GM21737 (cell line): Measurements from ENCODE around the gene PDZD2.

Experiments
- ATAC-seq: cut with Tn5 transposase; IDR thresholded peaks from one replicate; pipeline ENCODE4 v1.9.1; 2021; ENCODE audit warnings: mild to moderate bottlenecking, moderate library complexity; ENCODE audit not compliant: unreplicated experiment

PDZD2 gene

GRCh38 chr5:31860726-31861433 lies 221.9 kb downstream of the PDZD2 start:
- no peak for ATAC-seq

- ATAC-seq, result no peak
These were observed 222.7 kb downstream of the PDZD2 start for GRCh38 chr5:31861601-31862000.

- no peak for ATAC-seq
These were observed 225.1 kb downstream of the PDZD2 start for GRCh38 chr5:31863991-31864411.

- no peak for ATAC-seq
These were observed 227.2 kb downstream of the PDZD2 start for GRCh38 chr5:31866166-31866565.

GRCh38 chr5:31867219-31867618 lies 228.3 kb downstream of the PDZD2 start:
- no peak for ATAC-seq

GRCh38 chr5:31880449-31880848 lies 241.5 kb downstream of the PDZD2 start:
- ATAC-seq, result no peak

- ATAC-seq, result no peak
These were observed 246.0 kb downstream of the PDZD2 start for GRCh38 chr5:31884896-31885295.

GRCh38 chr5:31886206-31886605 lies 247.3 kb downstream of the PDZD2 start:
- ATAC-seq, result no peak

- no peak for ATAC-seq
These were observed 248.6 kb downstream of the PDZD2 start for GRCh38 chr5:31887556-31887955.

GRCh38 chr5:31888564-31888963 lies 249.6 kb downstream of the PDZD2 start:
- no peak for ATAC-seq

- ATAC-seq, result no peak
These were observed 250.2 kb downstream of the PDZD2 start for GRCh38 chr5:31889001-31889561.

- ATAC-seq, result no peak
These were observed 251.1 kb downstream of the PDZD2 start for GRCh38 chr5:31890046-31890445.

- ATAC-seq, result no peak
These were observed 255.2 kb downstream of the PDZD2 start for GRCh38 chr5:31894141-31894540.

GRCh38 chr5:31895199-31895820 lies 256.4 kb downstream of the PDZD2 start:
- ATAC-seq, result no peak

- no peak for ATAC-seq
These were observed 259.2 kb downstream of the PDZD2 start for GRCh38 chr5:31898036-31898632.

GRCh38 chr5:31900296-31900865 lies 261.4 kb downstream of the PDZD2 start:
- ATAC-seq, result no peak

- no peak for ATAC-seq
These were observed 263.0 kb downstream of the PDZD2 start for GRCh38 chr5:31901807-31902530.

GRCh38 chr5:31908396-31908795 lies 269.5 kb downstream of the PDZD2 start:
- no peak for ATAC-seq

- no peak for ATAC-seq
These were observed 270.1 kb downstream of the PDZD2 start for GRCh38 chr5:31909073-31909472.

- no peak for ATAC-seq
These were observed 272.6 kb downstream of the PDZD2 start for GRCh38 chr5:31911291-31912265.
